Measurements from ENCODE around the gene MPV17L2. TPM values are rescaled to one million over a fixed set of nuclear protein-coding genes. Genes with fewer than 3 reads are reported as not detected.
A peak's percentile ranks its signal among the peaks of the same experiment; 100 is the strongest.

Gene MPV17L2
- total RNA-seq, 1 experiment from 2014 or later: 13.3 TPM

DNA sequence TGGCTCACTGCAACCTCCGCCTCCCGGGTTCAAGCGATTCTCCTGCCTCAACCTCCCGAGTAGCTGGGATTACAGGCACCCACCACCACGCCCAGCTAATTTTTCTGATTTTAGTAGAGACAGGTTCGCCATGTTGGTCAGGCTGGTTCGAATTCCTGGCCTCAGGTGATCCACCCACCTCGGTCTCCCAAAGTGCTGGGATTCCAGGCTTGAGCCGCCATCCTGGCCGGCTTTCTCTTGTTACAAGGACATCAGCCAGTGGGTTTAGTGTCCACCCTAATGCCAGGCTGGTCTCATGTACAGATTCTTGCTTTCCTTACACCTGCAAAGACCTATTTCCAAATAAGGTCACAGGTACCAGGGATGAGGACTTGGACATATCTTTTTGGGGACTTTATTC is 33.2 kb upstream of the MPV17L2 start:
- POLR2A ChIA-PET: no interaction called here
- in situ Hi-C loops (cut with HindIII; ENCODE audit: low pct_unique_long_range_greater_than_20kb, low sequenced_read_pairs) (no loop called here), intact Hi-C loops (cut with micrococcal nuclease; ENCODE audit: unreplicated experiment) (loop anchor here (10.0 kb wide), 1 partner anchor 45 kb away; no protein-coding TSS in a partner anchor)
- H3K9me3 ChIP-seq (ENCODE audit: control insufficient read depth, insufficient read depth, low read depth, low read length): no peaks in the 10 kb centered on the region
- H3K27me3 ChIP-seq (ENCODE audit: control insufficient read depth, insufficient read depth, low read length): no peaks in the 10 kb centered on the region
- BruUV-seq (replicated peaks): no TSS peak
- ATAC-seq: no peak
- CTCF ChIA-PET: no interaction called here
- DNase-seq (ENCODE audit: low read depth, low spot score): no peak
- H3K27ac ChIP-seq (ENCODE audit: low read length): no peak overlapping the region
- H3K4me1 ChIP-seq (ENCODE audit: control insufficient read depth, insufficient read depth, low read length): peaks cover 18% of the 10 kb centered on the region
- no peak overlapping the region for H3K4me3 ChIP-seq (ENCODE audit: low read depth in 2 of 2, low read length in 2 of 2)
- TF ChIP-seq SIN3A (IDR thresholded peaks at IDR 0.05; ENCODE audit: borderline replicate concordance, insufficient read depth, low read depth, low read length): no peak
- no peak for TF ChIP-seq POLR2AphosphoS5 (IDR thresholded peaks at IDR 0.05; ENCODE audit: low read depth, low read length)
- TF ChIP-seq, protein P1, sequence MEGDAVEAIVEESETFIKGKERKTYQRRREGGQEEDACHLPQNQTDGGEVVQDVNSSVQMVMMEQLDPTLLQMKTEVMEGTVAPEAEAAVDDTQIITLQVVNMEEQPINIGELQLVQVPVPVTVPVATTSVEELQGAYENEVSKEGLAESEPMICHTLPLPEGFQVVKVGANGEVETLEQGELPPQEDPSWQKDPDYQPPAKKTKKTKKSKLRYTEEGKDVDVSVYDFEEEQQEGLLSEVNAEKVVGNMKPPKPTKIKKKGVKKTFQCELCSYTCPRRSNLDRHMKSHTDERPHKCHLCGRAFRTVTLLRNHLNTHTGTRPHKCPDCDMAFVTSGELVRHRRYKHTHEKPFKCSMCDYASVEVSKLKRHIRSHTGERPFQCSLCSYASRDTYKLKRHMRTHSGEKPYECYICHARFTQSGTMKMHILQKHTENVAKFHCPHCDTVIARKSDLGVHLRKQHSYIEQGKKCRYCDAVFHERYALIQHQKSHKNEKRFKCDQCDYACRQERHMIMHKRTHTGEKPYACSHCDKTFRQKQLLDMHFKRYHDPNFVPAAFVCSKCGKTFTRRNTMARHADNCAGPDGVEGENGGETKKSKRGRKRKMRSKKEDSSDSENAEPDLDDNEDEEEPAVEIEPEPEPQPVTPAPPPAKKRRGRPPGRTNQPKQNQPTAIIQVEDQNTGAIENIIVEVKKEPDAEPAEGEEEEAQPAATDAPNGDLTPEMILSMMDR (IDR thresholded peaks at IDR 0.05): no peak
- no peak for TF ChIP-seq TCF7L2 (IDR thresholded peaks at IDR 0.05; ENCODE audit: low read depth, low read length)
- TF ChIP-seq, protein P2, sequence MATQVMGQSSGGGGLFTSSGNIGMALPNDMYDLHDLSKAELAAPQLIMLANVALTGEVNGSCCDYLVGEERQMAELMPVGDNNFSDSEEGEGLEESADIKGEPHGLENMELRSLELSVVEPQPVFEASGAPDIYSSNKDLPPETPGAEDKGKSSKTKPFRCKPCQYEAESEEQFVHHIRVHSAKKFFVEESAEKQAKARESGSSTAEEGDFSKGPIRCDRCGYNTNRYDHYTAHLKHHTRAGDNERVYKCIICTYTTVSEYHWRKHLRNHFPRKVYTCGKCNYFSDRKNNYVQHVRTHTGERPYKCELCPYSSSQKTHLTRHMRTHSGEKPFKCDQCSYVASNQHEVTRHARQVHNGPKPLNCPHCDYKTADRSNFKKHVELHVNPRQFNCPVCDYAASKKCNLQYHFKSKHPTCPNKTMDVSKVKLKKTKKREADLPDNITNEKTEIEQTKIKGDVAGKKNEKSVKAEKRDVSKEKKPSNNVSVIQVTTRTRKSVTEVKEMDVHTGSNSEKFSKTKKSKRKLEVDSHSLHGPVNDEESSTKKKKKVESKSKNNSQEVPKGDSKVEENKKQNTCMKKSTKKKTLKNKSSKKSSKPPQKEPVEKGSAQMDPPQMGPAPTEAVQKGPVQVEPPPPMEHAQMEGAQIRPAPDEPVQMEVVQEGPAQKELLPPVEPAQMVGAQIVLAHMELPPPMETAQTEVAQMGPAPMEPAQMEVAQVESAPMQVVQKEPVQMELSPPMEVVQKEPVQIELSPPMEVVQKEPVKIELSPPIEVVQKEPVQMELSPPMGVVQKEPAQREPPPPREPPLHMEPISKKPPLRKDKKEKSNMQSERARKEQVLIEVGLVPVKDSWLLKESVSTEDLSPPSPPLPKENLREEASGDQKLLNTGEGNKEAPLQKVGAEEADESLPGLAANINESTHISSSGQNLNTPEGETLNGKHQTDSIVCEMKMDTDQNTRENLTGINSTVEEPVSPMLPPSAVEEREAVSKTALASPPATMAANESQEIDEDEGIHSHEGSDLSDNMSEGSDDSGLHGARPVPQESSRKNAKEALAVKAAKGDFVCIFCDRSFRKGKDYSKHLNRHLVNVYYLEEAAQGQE (IDR thresholded peaks at IDR 0.05; ENCODE audit: insufficient read depth in 1 of 2, low read depth in 2 of 2, low read length in 1 of 2): no peak
- H3K36me3 ChIP-seq (ENCODE audit: control insufficient read depth, insufficient read depth, low read length): no peaks in the 10 kb centered on the region; the same call in 1 of the 2 replicates

DNA sequence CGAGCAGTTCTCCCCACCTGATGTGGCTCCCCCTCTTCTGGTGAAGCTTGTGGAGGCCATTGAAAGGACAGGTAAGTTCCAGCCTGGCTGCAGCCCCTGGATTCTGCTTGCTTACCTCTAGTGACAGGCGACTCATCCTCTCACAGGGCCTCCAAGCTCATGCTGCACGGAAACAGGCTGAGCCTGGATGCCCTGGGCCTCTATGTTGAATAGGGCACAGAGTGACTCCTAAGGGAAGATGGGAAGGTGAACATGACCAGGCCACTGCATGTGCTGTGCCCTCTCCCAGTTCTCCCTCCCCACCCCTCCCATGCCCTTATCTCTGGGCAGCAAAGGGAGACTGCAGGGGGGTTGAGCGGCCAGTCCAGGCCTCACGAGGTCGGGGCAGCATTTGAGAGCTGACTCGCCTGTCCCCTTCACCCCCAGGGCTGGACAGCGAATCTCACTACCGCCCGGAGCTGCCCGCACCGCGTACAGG is 32.5 kb upstream of the MPV17L2 start:
- DNase-seq (ENCODE audit: low read depth, low spot score) (no peak), ATAC-seq (peak; percentile 20)
- intact Hi-C loops (cut with micrococcal nuclease; ENCODE audit: unreplicated experiment) (loop anchor here (10.0 kb wide), 1 partner anchor 46 kb away; no protein-coding TSS in a partner anchor), in situ Hi-C loops (cut with HindIII; ENCODE audit: low pct_unique_long_range_greater_than_20kb, low sequenced_read_pairs) (no loop called here)
- BruUV-seq (replicated peaks): no TSS peak
- Histone ChIP-seq H3K27me3 (ENCODE audit: control insufficient read depth, insufficient read depth, low read length) (no peaks in the 10 kb centered on the region), H3K4me1 (ENCODE audit: control insufficient read depth, insufficient read depth, low read length) (peaks cover 18% of the 10 kb centered on the region), H3K27ac (ENCODE audit: low read length) (no peak overlapping the region), H3K9me3 (ENCODE audit: control insufficient read depth, insufficient read depth, low read depth, low read length) (no peaks in the 10 kb centered on the region), H3K4me3 (ENCODE audit: low read depth in 2 of 2, low read length in 2 of 2) (no peak overlapping the region), H3K36me3 (ENCODE audit: control insufficient read depth, insufficient read depth, low read length) (no peaks in the 10 kb centered on the region; the same call in 1 of the 2 replicates)
- ChIA-PET CTCF (interaction anchor here (0.5 to 0.6 kb wide), 2 partner anchors 48 to 429 kb away, joined by 4 to 8 read pairs; no protein-coding TSS in a partner anchor), POLR2A (no interaction called here)
- no peak for TF ChIP-seq TCF7L2 (IDR thresholded peaks at IDR 0.05; ENCODE audit: low read depth, low read length)
- TF ChIP-seq POLR2AphosphoS5 (IDR thresholded peaks at IDR 0.05; ENCODE audit: low read depth, low read length): no peak
- TF ChIP-seq, protein P1 (IDR thresholded peaks at IDR 0.05): no peak
- TF ChIP-seq, protein P2 (IDR thresholded peaks at IDR 0.05; ENCODE audit: insufficient read depth in 1 of 2, low read depth in 2 of 2, low read length in 1 of 2): no peak
- no peak for TF ChIP-seq SIN3A (IDR thresholded peaks at IDR 0.05; ENCODE audit: borderline replicate concordance, insufficient read depth, low read depth, low read length)
